ENCODE results near the gene CRYBB1. TPM values are rescaled to one million over a fixed set of nuclear protein-coding genes. Genes with fewer than 3 reads are reported as not detected.

Gene CRYBB1
- total RNA-seq, result not detected

DNA sequence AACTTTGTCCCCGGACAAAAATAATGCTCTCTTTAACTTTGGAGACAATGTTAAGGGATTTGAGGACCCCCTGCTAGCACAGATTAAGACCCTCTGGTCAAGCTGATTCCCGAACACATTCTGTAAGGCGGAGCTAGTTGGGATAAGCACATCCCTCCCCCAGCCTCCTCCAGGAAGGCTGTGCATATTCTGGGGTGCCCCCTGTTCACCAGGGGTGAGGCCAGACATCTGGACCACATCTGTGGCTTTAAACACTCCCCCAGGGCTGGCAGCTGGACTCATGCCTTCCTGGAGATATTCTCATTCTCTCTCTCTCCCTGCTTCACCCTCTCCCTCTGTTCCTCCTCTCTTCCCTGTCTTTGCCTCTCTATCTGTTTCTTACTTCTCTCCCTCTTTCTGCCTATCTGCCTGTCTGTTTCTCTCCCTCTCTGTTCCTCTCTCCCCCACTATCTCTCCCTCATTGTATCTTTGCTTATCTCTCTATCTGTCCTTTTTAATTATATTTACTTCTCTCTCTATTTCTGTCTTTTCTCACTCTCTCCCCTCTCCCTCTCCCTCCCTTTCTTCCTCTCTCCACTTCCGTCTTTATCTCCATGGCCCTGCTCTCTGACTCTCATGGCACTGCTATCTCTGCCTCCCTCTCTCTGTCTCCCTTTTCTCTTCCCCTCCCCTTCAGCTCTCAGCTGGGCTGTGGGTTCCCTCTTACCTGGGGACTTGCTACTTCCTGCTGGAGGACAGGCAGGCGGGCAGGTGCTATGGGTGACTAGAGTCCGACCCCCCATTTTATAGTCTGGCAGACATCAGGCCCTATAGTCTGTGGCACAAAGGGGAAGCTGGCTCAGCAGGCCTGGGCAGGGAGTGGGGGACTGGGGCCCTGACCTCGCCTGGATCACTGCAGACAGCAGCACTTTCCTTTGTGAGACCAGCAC lies at the start of gene CRYBB1:
TSS of gene CRYBB1 (minus strand) at position 757 of the 929 bp plus-strand sequence. CDS start 1,708 bp downstream, outside the sequence.
- no peaks in the 10 kb centered on the region for H3K9me3 ChIP-seq
- TF ChIP-seq POLR2A (IDR thresholded peaks at IDR 0.05), result no peak
- TF ChIP-seq, protein P1, sequence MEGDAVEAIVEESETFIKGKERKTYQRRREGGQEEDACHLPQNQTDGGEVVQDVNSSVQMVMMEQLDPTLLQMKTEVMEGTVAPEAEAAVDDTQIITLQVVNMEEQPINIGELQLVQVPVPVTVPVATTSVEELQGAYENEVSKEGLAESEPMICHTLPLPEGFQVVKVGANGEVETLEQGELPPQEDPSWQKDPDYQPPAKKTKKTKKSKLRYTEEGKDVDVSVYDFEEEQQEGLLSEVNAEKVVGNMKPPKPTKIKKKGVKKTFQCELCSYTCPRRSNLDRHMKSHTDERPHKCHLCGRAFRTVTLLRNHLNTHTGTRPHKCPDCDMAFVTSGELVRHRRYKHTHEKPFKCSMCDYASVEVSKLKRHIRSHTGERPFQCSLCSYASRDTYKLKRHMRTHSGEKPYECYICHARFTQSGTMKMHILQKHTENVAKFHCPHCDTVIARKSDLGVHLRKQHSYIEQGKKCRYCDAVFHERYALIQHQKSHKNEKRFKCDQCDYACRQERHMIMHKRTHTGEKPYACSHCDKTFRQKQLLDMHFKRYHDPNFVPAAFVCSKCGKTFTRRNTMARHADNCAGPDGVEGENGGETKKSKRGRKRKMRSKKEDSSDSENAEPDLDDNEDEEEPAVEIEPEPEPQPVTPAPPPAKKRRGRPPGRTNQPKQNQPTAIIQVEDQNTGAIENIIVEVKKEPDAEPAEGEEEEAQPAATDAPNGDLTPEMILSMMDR (IDR thresholded peaks at IDR 0.05), result no peak
- no peaks in the 10 kb centered on the region for H3K27me3 ChIP-seq
- peak in 2 of 3 donors; percentile 52 to 53 for DNase-seq
- H3K27ac ChIP-seq, result peak within 1 kb of the TSS in 1 of 4 donors; percentile 10
- H3K36me3 ChIP-seq, result no peaks in the 10 kb centered on the region
- H3K4me1 ChIP-seq, result peaks cover 0 to 3% (median 0%) of the 10 kb centered on the region in 4 donors
- no peak within 1 kb of the TSS for H3K4me3 ChIP-seq

DNA sequence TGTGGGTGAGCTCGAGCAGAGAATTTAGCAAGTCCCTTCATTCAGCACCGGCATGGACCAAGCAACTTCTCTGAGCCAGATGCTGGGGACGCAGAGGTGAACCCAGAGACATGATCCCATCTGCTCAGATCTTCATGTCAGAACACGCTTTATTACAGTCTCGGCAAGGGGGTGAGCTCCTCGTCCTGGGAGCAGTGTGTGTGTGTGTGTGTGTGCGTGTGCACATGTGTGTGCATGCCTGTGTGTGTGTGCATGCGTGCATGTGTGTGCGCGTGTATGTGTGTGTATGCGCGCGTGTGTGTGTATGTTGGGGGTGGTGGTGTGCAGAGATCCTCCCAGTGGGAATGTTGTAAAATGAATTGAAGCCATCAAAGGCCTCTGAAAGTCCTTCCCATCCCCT lies 49.3 kb upstream of the CRYBB1 start:
- Histone ChIP-seq H3K9me3 (no peaks in the 10 kb centered on the region), H3K36me3 (no peaks in the 10 kb centered on the region), H3K4me3 (no peak overlapping the region), H3K4me1 (peaks cover 0 to 14% (median 6%) of the 10 kb centered on the region in 4 donors), H3K27me3 (no peaks in the 10 kb centered on the region), H3K27ac (no peak overlapping the region)
- DNase-seq, result no peak
- TF ChIP-seq POLR2A (IDR thresholded peaks at IDR 0.05), result no peak
- TF ChIP-seq, protein P1 (IDR thresholded peaks at IDR 0.05), result no peak

GRCh38 chr22:26665813-26666231 lies 48.0 kb upstream of the CRYBB1 start:
- Histone ChIP-seq H3K36me3 (no peaks in the 10 kb centered on the region), H3K9me3 (no peaks in the 10 kb centered on the region), H3K27me3 (no peaks in the 10 kb centered on the region), H3K4me1 (peaks cover 0 to 3% (median 1%) of the 10 kb centered on the region in 4 donors), H3K4me3 (no peak overlapping the region), H3K27ac (no peak overlapping the region)
- TF ChIP-seq, protein P1 (IDR thresholded peaks at IDR 0.05), result peak in 1 of 6 experiments; percentile 3
- TF ChIP-seq POLR2A (IDR thresholded peaks at IDR 0.05), result no peak
- DNase-seq, result no peak

DNA sequence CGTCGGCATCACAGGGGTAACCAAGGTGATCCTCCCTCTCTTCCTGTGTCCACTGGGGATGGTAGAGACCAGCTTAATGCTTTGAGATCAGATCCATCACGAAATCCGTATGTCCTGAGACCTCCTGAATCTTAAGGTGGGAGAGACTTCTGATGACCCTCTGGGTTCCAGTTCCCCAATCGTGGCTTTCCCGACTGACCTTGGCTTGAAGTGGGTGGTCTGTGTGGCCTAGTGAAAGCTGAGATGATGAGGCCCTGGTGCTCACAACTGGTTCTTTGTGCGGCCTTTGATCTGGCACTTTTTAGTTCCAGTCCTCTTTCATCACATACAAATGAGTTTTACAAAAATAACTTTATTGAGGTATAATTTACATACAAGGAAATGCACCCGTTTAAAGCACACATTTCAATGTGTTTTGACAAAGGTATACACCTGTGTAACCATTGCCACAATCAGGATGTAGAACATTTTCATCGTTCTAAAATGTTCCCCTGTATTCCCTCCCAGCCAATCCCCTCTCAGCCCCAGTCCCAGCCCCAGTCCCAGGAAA lies 45.6 kb upstream of the CRYBB1 start:
- DNase-seq, result peak in 1 of 3 donors; percentile 51
- no peaks in the 10 kb centered on the region for H3K9me3 ChIP-seq
- no peak overlapping the region for H3K4me3 ChIP-seq
- peaks cover 0 to 5% (median 3%) of the 10 kb centered on the region in 4 donors for H3K4me1 ChIP-seq
- no peaks in the 10 kb centered on the region for H3K27me3 ChIP-seq
- no peak for TF ChIP-seq POLR2A (IDR thresholded peaks at IDR 0.05)
- TF ChIP-seq, protein P1 (IDR thresholded peaks at IDR 0.05), result no peak
- H3K36me3 ChIP-seq, result no peaks in the 10 kb centered on the region
- H3K27ac ChIP-seq, result peak overlapping the region in 2 of 4 donors; percentile 7 to 48

DNA sequence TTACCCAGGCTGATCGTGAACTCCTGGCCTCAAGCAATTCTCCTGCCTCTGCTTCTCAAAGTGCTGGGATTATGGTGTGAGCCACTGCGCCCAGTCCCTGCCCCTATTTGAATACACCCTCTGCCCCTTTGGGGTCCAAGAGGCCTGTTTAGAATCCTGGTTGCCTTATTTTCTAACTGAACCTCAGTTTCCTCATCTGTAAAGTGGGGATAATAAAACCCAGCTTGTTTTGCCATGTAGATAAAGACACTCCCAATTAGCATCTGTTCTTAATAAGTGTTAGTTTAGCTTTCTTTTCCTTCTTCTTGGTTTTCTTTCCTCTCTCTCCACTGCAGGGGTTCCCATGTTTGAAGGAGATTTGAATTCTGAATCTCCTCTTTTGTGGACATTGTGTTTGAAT lies 44.3 kb upstream of the CRYBB1 start:
- no peak for DNase-seq
- TF ChIP-seq, protein P1 (IDR thresholded peaks at IDR 0.05), result no peak
- no peak for TF ChIP-seq POLR2A (IDR thresholded peaks at IDR 0.05)
- Histone ChIP-seq H3K9me3 (no peaks in the 10 kb centered on the region), H3K4me3 (no peak overlapping the region), H3K4me1 (peaks cover 0 to 13% (median 4%) of the 10 kb centered on the region in 4 donors), H3K36me3 (no peaks in the 10 kb centered on the region), H3K27me3 (peaks cover 0 to 9% of the 10 kb centered on the region in 2 donors), H3K27ac (no peak overlapping the region)
